NCI-H526 (cell line): ENCODE measurements around the gene KCTD20.

Experiments used
- DNase-seq, 2 experiments: peaks; one replicate each; lab custom pipeline; 2025; lab: John Stamatoyannopoulos, UW

KCTD20 gene

GRCh38 chr6:36493859-36494258 lies 51.1 kb downstream of the KCTD20 start:
- DNase-seq: no peak

GRCh38 chr6:36495086-36495485 lies 52.3 kb downstream of the KCTD20 start:
- no peak for DNase-seq

GRCh38 chr6:36499918-36500317 lies 57.1 kb downstream of the KCTD20 start:
- DNase-seq: no peak

- no peak for DNase-seq
Observed at GRCh38 chr6:36501686-36502085, 58.9 kb downstream of the KCTD20 start.

GRCh38 chr6:36504181-36504580 lies 61.4 kb downstream of the KCTD20 start:
- no peak for DNase-seq

- no peak for DNase-seq
Observed at GRCh38 chr6:36504982-36505381, 62.2 kb downstream of the KCTD20 start.

GRCh38 chr6:36505744-36506534 lies 63.1 kb downstream of the KCTD20 start:
- DNase-seq: no peak

- no peak for DNase-seq
Observed at GRCh38 chr6:36506611-36507010, 63.8 kb downstream of the KCTD20 start.

GRCh38 chr6:36508532-36508931 lies 65.7 kb downstream of the KCTD20 start:
- no peak for DNase-seq

GRCh38 chr6:36510365-36510764 lies 67.6 kb downstream of the KCTD20 start:
- DNase-seq: no peak

- DNase-seq: no peak
Observed at GRCh38 chr6:36514554-36515456, 72.0 kb downstream of the KCTD20 start.

GRCh38 chr6:36515844-36516243 lies 73.0 kb downstream of the KCTD20 start:
- no peak for DNase-seq

- DNase-seq: no peak
Observed at GRCh38 chr6:36516559-36516958, 73.8 kb downstream of the KCTD20 start.

- DNase-seq: no peak
Observed at GRCh38 chr6:36516988-36517387, 74.2 kb downstream of the KCTD20 start.

GRCh38 chr6:36517408-36517807 lies 74.6 kb downstream of the KCTD20 start:
- no peak for DNase-seq

GRCh38 chr6:36519352-36519751 lies 76.6 kb downstream of the KCTD20 start:
- no peak for DNase-seq

- DNase-seq: no peak
Observed at GRCh38 chr6:36523451-36523850, 80.7 kb downstream of the KCTD20 start.

- DNase-seq: no peak
Observed at GRCh38 chr6:36523936-36524499, 81.2 kb downstream of the KCTD20 start.

- no peak for DNase-seq
Observed at GRCh38 chr6:36524871-36525270, 82.1 kb downstream of the KCTD20 start.

GRCh38 chr6:36525346-36525745 lies 82.5 kb downstream of the KCTD20 start:
- DNase-seq: no peak

- DNase-seq: no peak
Observed at GRCh38 chr6:36526066-36526465, 83.3 kb downstream of the KCTD20 start.

GRCh38 chr6:36533321-36533720 lies 90.5 kb downstream of the KCTD20 start:
- no peak for DNase-seq
